ENCODE data around the gene ZNF598. TPM values are rescaled to one million over a fixed set of nuclear protein-coding genes. Genes with fewer than 3 reads are reported as not detected.
A peak's percentile ranks its signal among the peaks of the same experiment; 100 is the strongest.

ZNF598 gene
- total and polyA plus RNA-seq, 2 of the 13 experiments (the other 11 are each of a cell fraction or from before 2014, with no cell fraction given), result 13.5 to 14.2 TPM

DNA sequence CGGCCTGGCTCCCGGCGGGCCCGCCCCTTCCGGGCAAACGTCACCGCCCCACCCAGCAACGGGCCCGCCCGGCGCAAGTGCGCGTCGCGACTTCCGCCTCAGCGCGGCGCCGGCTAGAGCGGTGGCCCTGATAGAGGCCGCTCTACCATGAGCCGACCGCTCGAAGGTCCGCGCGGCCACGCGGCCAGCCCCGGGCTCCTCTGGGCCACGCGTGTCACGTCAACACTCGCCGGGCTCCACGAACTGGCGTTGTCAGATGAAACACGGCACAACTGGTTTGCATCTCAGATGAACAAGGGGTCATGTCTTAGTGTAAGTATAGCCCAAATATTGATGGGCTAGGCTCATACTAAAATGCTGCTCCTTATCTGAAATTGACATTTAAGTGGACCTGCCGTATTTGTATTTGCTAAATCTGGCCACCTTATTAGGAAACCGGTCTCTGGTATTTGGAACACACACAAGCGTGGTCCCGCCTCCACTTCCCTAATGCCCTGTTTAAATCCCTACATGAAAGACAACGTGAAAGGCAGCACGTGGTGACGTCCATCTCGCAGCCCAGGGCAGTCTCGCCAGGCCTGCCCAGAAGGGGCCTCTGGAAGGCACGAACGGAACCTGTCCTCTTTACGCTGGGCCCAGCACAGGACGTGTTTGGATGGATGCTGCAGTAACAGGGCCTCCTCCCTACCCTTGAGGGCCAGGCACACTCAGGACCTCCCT is at the start of gene ZNF598 (continued):
- 0 out of 2 replicates have a peak, but pooled peaks have one; percentile 60 for TF ChIP-seq ZNF20 (CRISPR knock-in tag; IDR thresholded peaks at IDR 0.05)
- no peak for TF ChIP-seq SOX13 (IDR thresholded peaks at IDR 0.05)
- TF ChIP-seq SOX13 (CRISPR knock-in tag; conservative IDR thresholded peaks at IDR 0.05 in 1 of 2, IDR thresholded peaks at IDR 0.05 in 1 of 2), result no peak
- TF ChIP-seq, protein P1, sequence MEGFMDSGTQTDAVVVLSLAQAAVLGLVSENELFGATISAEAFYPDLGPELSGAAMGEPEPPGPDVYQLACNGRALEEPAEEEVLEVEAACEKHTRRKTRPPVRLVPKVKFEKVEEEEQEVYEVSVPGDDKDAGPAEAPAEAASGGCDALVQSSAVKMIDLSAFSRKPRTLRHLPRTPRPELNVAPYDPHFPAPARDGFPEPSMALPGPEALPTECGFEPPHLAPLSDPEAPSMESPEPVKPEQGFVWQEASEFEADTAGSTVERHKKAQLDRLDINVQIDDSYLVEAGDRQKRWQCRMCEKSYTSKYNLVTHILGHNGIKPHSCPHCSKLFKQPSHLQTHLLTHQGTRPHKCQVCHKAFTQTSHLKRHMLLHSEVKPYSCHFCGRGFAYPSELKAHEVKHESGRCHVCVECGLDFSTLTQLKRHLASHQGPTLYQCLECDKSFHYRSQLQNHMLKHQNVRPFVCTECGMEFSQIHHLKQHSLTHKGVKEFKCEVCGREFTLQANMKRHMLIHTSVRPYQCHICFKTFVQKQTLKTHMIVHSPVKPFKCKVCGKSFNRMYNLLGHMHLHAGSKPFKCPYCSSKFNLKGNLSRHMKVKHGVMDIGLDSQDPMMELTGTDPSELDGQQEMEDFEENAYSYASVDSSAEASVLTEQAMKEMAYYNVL (CRISPR knock-in tag; IDR thresholded peaks at IDR 0.05; ENCODE audit: borderline replicate concordance), result peak; percentile 28; the same call in 1 of the 2 replicates
- no peak for TF ChIP-seq SP1 (IDR thresholded peaks at IDR 0.05)
- TF ChIP-seq SP1 (CRISPR knock-in tag; IDR thresholded peaks at IDR 0.05), result peak; percentile 73
- TF ChIP-seq, protein P2, sequence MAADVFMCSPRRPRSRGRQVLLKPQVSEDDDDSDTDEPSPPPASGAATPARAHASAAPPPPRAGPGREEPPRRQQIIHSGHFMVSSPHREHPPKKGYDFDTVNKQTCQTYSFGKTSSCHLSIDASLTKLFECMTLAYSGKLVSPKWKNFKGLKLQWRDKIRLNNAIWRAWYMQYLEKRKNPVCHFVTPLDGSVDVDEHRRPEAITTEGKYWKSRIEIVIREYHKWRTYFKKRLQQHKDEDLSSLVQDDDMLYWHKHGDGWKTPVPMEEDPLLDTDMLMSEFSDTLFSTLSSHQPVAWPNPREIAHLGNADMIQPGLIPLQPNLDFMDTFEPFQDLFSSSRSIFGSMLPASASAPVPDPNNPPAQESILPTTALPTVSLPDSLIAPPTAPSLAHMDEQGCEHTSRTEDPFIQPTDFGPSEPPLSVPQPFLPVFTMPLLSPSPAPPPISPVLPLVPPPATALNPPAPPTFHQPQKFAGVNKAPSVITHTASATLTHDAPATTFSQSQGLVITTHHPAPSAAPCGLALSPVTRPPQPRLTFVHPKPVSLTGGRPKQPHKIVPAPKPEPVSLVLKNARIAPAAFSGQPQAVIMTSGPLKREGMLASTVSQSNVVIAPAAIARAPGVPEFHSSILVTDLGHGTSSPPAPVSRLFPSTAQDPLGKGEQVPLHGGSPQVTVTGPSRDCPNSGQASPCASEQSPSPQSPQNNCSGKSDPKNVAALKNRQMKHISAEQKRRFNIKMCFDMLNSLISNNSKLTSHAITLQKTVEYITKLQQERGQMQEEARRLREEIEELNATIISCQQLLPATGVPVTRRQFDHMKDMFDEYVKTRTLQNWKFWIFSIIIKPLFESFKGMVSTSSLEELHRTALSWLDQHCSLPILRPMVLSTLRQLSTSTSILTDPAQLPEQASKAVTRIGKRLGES (CRISPR knock-in tag; IDR thresholded peaks at IDR 0.05; ENCODE audit: borderline replicate concordance), result no peak
- TF ChIP-seq ZNF124 (CRISPR knock-in tag; IDR thresholded peaks at IDR 0.05), result no peak
- TF ChIP-seq ZNF879 (CRISPR knock-in tag; IDR thresholded peaks at IDR 0.05), result no peak; the same call in 1 of the 2 replicates
- TF ChIP-seq CREBL2 (CRISPR knock-in tag; IDR thresholded peaks at IDR 0.05; ENCODE audit: borderline replicate concordance), result no peak
- TF ChIP-seq, protein P3, sequence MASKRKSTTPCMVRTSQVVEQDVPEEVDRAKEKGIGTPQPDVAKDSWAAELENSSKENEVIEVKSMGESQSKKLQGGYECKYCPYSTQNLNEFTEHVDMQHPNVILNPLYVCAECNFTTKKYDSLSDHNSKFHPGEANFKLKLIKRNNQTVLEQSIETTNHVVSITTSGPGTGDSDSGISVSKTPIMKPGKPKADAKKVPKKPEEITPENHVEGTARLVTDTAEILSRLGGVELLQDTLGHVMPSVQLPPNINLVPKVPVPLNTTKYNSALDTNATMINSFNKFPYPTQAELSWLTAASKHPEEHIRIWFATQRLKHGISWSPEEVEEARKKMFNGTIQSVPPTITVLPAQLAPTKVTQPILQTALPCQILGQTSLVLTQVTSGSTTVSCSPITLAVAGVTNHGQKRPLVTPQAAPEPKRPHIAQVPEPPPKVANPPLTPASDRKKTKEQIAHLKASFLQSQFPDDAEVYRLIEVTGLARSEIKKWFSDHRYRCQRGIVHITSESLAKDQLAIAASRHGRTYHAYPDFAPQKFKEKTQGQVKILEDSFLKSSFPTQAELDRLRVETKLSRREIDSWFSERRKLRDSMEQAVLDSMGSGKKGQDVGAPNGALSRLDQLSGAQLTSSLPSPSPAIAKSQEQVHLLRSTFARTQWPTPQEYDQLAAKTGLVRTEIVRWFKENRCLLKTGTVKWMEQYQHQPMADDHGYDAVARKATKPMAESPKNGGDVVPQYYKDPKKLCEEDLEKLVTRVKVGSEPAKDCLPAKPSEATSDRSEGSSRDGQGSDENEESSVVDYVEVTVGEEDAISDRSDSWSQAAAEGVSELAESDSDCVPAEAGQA (IDR thresholded peaks at IDR 0.05; ENCODE audit: low read depth), result peak; percentile 36; the same call in 1 of the 2 replicates
- TF ChIP-seq, protein P3 (CRISPR knock-in tag; IDR thresholded peaks at IDR 0.05; ENCODE audit: borderline replicate concordance), result no peak
- 0 out of 2 replicates have a peak, but pooled peaks have one; percentile 52 for TF ChIP-seq REL (CRISPR knock-in tag; conservative IDR thresholded peaks at IDR 0.05)
- TF ChIP-seq ZNF691 (CRISPR knock-in tag; IDR thresholded peaks at IDR 0.05; ENCODE audit: borderline replicate concordance, low read depth), result no peak
- peak; percentile 63 to 85 for TF ChIP-seq POLR2A (IDR thresholded peaks at IDR 0.05; ENCODE audit: insufficient read depth in 1 of 2, low read depth in 2 of 2, low read length in 2 of 2)
- no peak; the same call in 1 of the 2 replicates for TF ChIP-seq ZBTB20 (CRISPR knock-in tag; IDR thresholded peaks at IDR 0.05; ENCODE audit: borderline replicate concordance, low read depth)
- TF ChIP-seq PAF1 (CRISPR knock-in tag; IDR thresholded peaks at IDR 0.05), result no peak
- TF ChIP-seq FOXK2 (IDR thresholded peaks at IDR 0.05), result no peak

Data from HepG2 (cell line).